COLO668 (cell line): ENCODE measurements around the gene RNF125.
"Not testable (repeated sequence)": the region's sequence is repeated elsewhere in the genome, so short reads cannot be mapped to it uniquely, and the experiment has no call there.

ENCODE experiments used
- DNase-seq: peaks from one replicate; lab custom pipeline; 2025; ENCODE audit not compliant: unreplicated experiment; lab: John Stamatoyannopoulos, UW

Gene RNF125

GRCh38 chr18:32086881-32087280, 68.3 kb downstream of the RNF125 start:
- no peak for DNase-seq

GRCh38 chr18:32090831-32091230, 72.2 kb downstream of the RNF125 start:
- not testable (repeated sequence) for DNase-seq

GRCh38 chr18:32091325-32091723, 72.7 kb downstream of the RNF125 start:
- DNase-seq = no peak

GRCh38 chr18:32091724-32092421, 73.2 kb downstream of the RNF125 start, which contains the start of gene RNF138:
TSS of gene RNF138 (plus strand) at chr18:32091874. CDS start at chr18:32092777, 903 bp downstream.
- DNase-seq = peak; percentile 96

- DNase-seq = peak; percentile 99
Observed at GRCh38 chr18:32092422-32093101, 73.9 kb downstream of the RNF125 start.

- DNase-seq = peak; percentile 68
Observed at GRCh38 chr18:32093102-32093511, 74.5 kb downstream of the RNF125 start.

GRCh38 chr18:32093523-32093922, 74.9 kb downstream of the RNF125 start:
- no peak for DNase-seq

GRCh38 chr18:32095192-32095899, 76.7 kb downstream of the RNF125 start:
- DNase-seq = no peak

GRCh38 chr18:32095900-32096229, 77.2 kb downstream of the RNF125 start:
- no peak for DNase-seq

GRCh38 chr18:32096946-32097345, 78.3 kb downstream of the RNF125 start:
- no peak for DNase-seq

- DNase-seq = no peak
Observed at GRCh38 chr18:32104516-32104915, 85.9 kb downstream of the RNF125 start.

GRCh38 chr18:32110005-32110404, 91.4 kb downstream of the RNF125 start:
- no peak for DNase-seq

GRCh38 chr18:32111706-32112105, 93.1 kb downstream of the RNF125 start:
- no peak for DNase-seq

GRCh38 chr18:32112826-32113225, 94.2 kb downstream of the RNF125 start:
- DNase-seq = no peak

GRCh38 chr18:32114293-32114942, 95.8 kb downstream of the RNF125 start:
- DNase-seq = no peak

GRCh38 chr18:32122039-32122438, 103.4 kb downstream of the RNF125 start:
- DNase-seq = no peak
